ENCODE results near the gene RIPOR2.
A peak's percentile ranks its signal among the peaks of the same experiment; 100 is the strongest.

RIPOR2 gene

DNA sequence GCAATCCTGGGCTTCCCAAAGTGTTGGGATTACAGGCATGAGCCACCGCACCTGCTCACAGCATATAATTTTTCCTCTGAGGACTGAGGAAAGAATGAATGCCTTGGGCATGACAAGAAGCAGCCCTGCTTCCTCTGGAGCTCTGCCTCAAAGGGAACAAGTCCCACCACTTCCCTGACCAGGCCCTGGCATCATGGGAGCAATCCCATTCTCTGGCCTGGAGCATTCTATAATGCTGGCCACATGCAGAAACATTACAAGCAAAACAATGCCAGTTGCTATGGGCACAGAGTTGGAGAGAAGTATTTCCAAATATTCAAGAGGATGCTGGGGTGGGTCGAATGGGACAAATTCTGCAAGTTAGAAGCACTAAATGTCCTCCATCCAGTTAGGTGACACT, 95.6 kb downstream of the RIPOR2 start:
- no peak for DNase-seq

DNA sequence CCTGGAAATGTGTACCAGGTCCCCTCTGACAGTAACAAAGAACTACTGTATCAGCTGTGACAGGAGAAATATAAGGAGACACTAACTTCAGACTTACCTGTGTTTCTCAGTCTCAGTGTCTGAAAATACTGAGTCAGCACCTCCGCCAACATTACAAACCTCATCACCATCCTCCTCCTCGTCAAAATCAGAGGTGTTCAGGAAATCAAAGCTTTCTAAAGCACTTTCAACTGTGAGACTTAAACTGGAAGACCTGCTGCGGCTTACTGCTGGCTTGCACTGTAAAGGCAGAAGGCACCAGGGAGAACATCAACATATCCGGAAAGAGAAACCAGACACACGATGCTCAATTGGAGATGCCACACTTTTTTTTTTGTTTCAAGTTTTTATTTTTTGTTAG, 96.8 kb downstream of the RIPOR2 start:
- no peak for DNase-seq

DNA sequence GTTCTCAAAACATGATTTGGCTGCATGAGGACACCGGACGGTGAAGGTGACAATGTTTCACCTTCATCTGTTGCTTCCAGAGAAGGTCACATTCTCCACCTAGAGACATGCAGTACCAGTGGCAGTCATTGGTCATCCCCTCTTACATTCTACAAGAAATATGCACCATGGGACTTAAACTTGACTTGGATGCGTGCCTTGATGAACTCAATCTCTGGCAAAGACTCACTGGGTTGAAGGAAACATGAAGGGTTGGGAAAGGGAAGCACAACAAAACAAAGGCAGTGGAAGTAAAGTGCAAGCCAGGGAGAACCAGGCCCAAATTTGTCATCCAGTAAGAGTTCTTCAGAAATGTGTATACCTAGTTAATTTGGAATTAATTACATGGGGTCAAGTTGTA, 97.7 kb downstream of the RIPOR2 start:
- DNase-seq, result no peak

DNA sequence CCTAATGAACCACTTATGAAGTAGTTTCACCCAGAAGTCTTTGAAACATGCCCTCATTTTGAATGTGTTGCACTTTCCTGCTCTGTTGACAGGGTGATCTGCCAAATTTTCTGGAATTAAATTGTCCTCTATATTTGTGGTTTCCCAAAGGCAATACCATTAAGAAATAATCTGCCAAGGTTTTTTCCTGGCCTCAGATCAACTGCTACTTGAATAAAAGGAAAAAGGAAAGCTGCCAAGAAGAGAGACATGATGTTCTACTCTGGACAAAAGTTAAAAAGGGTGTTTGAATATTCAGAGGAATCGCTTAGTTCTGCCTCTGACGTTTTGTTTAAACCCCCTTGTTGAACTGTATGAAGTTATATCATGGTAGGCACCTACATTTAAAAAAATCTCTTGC, 99.7 kb downstream of the RIPOR2 start:
- peak in 1 of 2 donors; percentile 90 for DNase-seq

DNA sequence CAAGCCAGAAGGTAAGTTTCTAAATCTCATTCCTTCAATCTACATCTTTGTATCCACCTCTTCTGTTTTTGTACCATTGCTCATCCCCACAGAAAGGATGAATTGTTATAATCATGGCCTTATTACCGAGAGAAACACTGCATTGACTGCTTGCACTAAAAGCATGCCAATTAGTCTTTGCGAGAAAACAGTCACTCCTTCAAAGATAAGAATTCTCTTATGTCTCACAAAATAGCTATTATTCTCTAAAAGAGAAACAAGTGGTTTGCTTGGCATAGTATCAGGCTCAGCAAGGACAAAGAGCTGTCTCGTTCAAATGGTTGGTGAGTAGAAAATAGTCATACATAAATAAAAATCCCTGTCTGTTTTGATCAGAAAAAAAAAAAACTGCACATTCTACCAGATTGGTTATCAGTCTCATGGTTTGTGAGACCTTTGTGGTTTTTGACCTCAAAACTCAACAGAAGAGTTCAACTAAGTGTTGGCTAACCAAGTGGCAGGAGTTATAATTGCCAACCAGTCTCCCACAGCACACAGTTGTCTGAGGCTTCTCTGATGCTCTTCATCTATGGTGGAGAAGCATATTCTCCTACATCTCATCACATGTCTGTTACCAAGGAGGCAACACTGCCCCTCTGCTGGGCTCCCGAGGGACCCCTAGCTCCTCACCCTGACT, 101.9 kb downstream of the RIPOR2 start:
- peak in 1 of 2 donors; percentile 15 for DNase-seq

DNA sequence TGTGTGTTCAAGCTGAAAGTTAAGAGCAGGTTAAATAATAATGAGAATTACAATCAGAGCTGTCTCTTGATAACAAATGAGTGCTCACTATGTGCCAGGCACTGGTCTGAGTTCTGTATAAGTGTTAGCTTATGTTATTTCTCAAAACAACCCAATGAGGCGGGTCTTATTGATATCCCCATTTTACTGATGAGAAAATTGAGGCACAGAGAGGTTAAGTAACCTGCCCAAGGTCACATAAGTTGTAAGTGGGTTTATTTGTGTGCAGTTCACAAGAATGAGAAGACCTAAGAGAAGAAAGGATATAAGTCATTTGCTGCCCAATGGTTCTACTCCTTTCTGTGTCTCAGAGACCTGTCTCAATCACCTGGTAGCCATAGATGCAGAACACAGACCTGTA, 103.0 kb downstream of the RIPOR2 start:
- no peak for DNase-seq

DNA sequence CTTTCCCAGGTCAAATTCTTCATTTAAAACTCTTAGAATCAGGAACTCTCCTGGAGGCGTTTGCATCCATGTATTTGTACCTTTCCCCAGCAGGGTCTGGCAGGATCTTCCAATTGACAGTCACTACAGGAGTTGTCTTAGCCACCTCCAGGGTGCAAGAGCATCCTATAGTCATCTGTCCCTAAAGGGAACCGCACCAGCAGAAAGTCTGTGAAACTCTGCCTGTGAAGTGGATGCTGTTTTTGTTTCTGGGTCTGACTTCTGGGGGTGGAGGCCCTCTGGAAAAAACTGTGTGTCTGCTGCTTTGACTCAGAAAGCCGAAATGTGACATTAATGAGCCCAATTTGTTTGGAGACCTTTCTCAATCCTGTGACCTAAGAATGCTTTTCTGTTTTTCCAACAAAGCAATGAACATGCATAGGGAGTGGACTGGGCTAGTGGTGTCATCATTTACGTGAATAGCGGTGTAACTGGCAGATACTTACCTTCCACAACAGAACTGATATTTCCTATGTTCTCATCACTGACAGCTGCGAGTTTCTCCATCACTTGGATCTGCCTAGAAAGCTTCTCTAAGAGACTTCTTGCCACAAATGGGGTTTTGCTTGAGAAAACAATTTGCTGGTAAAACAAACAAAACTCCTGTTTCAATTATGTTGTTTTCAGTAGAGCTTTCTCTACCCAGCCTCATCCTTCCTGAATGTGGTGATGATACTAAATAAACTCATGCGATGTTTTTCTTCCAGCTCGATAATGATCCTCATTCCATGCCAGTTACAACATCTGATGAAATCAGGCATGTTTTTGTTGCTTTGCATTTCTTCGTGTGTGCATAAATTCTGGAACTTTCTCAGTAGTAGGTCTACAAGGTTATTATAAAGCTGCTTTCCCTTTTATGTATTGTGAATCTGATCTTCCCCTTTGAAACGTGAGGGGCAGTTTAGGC, 103.7 kb downstream of the RIPOR2 start:
- DNase-seq, result no peak

DNA sequence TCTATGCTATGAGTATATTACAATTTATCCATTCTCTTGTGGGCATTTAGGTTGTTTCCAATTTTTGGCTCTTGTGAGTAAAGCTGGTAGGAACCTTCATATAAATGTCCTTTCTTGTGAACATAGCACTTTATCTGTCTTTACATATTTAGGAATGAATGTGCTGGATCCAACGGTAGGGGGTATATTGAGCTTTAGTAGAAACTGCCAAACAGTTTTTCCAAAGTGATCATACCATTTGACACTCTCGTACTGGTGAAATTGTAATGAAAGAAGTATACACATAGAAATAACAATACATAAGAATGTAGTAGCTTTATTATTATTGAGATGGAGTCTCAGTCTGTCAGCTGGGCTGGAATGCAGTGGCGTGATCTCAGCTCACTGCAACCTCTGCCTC, 106.1 kb downstream of the RIPOR2 start:
- DNase-seq, result no peak

DNA sequence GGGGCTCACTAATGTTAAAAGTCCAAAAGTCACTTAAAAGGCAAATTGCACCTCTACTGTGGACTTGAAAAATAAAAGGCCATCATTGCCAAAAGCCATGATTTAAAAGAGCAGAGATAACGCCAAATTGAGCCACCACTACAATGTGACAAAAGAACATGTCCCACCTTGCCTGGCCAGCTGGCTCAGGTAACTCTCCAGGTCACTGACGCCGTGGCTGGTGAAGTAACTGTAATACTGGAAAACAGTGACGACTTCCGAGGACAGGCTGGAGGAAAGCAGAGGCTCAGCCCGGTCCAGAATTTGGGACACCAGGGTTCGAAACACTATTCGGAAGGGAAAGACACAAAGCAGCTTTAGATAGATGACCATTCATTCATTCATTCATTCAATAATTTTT, 107.8 kb downstream of the RIPOR2 start:
- no peak for DNase-seq

DNA sequence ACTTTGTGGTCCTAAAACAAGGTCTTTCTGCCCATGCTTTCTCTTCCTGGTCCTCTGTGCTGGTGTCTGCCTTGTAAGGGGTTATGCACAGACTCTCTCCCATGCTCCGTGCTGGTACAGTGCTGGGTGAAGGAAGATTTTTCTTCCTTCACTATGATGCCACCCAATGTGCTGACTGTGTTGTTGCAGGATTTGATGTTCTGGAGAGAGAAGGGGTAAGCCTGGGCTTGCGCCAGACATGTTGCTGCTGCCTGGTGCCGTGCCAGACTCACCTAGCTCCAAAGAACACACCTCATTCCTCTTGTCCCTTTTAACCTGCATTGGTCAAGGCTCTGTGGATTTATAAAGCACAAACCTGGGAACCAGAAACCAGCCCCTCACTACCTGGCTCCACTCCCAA, 108.6 kb downstream of the RIPOR2 start:
- no peak for DNase-seq

DNA sequence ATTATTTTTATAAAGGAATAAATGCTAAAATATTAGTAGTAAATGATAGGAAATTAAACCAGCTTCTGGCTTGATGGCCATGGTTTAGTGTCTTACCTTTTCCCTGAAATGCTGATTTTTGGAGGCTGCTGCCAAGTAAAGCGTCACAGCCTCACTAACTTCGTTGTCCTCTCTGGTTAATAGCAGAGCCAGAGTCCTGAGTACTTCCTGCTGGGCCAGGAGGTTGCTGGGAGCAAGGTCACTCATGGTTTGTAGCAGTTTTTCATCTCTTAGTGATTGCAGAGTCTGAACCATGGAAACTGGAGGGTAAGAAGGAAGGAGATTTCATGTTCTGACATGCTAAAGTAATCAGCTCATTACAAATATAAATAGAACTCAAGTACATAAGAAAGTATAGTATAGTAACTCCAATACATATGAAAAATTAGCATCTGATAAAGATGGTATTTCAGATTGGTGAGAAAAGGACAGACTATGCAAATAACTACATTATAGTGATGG, 110.6 kb downstream of the RIPOR2 start:
- DNase-seq, result no peak

DNA sequence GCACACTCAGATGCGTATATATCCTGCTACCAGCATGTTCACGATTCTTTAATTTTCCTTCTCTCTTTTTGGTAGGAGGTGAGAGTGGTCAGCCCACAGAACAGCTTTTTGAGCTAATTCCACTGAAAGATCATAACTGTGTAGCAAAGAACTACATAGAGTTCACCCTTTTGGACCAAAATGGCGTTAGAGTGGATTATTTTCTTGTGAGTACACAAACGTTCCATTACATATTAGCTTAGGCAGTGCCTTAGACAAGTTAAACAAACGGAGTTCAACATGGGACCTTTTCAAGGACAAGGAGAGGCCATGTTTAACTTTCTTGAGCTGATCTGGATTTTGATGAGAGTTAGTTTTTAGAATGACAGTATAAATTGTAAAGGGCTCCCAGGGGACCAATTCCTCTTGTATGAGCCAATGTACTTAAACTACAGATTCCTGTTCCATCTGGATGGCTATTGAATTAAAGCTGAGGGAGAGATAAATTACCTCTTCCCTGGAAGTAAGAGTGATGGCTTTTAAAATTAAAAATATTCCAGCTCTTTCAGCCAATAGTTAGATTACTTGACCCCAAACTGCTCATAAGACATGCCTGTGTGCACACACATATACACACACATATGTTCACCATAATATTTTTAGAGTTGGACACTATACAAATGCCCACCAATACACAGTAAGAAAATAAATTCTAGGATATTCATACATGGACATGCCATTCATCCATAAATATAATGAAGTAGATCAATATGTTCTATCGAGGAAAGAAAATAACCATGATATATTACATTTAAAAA, 111.4 kb downstream of the RIPOR2 start:
- DNase-seq, result no peak

DNA sequence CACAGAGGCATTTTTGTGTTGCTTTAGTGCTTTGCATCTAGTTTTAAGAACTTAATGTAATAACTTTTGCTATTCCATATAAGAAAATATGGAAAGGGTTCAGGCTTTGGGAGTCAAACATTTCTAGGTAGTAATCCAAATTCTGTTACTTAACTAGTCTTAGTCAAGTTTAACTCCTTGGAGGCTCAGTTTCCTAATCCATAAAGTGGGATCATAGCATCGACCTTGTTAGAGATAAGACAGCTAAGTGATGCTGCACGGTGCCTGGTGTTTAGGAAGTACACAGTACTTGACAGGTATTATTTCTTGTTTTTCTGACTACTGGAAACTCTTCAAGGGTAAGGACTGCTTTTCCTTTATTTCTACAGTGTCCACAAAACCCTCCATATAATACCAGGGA, 112.6 kb downstream of the RIPOR2 start:
- no peak for DNase-seq

DNA sequence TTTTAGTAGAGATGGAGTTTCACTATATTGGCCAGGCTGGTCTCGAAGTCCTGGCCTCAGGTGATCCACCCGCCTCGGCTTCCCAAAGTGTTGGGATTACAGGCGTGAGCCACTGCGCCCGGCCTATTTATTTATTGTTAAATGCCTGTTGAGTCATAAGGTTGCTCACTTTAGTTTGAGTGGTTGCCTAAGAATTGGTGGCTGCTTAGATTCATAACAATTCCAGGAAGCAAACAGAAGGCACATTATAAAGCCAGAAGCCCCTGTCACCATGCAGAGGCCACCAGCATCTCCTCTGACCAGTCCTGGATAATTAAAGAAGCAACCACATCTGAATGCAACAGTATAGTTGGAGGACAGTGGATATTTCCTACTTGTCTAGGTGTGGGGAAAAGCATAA, 113.1 kb downstream of the RIPOR2 start:
- DNase-seq, result no peak

DNA sequence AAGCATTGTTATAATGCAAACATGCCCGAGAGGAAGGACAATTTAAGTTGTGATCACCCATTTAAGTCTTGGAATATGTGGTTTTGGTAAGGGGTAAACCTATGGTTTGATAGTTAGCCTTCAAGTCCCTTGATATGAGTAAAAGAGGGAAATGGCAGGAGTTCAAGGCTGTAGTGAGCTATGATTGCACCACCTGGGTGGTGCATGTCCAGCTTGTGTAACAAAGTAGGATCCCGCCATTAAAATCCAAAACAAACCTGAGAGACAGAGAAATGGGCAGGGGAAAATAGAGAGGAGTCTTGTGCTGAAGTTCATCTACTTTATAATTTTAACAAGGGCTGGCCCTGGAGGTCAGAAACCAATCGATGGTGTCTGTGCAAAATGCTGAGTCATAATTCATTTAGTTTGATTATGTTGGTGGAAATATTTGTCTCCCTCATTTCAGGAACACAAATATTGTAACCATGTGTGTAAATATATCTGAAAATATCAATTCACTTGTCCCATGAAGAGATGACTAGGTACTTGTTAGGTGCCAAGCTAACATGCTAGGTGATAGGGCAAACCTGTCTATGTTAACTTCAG, 113.8 kb downstream of the RIPOR2 start:
- DNase-seq, result no peak

DNA sequence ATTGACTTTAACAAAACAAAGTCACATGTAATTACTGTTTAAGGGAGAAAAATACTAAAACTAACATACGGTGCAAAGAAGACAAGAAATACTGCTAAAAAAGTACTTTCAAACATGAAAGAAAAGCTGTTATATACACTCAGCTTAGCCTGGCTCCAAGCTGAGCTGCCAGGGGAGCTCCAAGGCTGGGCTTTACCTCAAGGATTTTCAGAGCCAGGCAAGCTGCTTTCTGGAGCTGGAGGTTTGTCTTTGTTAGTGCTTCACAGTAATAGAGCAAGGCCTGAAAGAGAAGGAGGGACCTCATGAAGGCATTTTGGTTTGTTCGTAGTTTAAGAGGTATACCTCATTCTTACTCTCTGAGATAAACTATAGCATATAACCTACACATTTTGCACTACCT, 117.4 kb downstream of the RIPOR2 start:
- DNase-seq, result no peak

DNA sequence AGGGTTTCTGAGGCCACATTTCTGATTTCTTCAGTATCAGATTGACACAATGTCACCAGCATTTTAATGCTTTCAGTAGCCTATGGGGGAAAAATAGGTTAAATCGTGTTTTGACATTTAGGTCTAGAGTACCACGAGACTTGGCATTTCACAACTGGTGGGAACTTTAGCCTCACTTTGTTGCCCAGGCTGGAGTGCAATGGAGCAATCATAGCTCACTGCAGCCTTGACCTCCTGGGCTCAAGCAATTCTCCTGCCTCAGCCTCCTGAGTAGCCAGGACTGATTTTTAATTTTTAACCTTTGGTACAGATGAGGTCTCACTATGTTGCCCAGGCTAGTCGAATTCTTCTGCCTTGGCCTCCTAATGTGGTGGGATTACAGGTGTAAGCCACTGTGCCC, 126.0 kb downstream of the RIPOR2 start:
- no peak for DNase-seq

DNA sequence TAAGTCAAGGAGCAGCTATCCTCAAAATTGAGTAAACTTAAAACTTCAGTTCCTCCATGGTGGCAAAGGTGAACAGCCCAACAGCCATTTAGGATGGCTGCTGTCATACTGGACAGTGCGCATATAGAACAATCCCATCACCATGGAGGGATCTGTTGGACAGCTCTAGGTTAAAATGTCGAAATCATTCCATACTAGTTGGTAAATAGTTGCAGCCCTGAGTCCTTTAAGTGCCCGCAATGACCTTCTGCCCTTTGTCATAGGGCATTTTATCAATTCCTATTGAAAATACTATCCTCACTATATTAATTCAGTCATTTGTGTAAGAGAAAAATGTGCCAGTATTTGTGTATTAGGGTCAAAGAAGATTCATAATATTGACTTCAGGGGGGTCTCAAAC, 128.2 kb downstream of the RIPOR2 start:
- DNase-seq, result no peak

DNA sequence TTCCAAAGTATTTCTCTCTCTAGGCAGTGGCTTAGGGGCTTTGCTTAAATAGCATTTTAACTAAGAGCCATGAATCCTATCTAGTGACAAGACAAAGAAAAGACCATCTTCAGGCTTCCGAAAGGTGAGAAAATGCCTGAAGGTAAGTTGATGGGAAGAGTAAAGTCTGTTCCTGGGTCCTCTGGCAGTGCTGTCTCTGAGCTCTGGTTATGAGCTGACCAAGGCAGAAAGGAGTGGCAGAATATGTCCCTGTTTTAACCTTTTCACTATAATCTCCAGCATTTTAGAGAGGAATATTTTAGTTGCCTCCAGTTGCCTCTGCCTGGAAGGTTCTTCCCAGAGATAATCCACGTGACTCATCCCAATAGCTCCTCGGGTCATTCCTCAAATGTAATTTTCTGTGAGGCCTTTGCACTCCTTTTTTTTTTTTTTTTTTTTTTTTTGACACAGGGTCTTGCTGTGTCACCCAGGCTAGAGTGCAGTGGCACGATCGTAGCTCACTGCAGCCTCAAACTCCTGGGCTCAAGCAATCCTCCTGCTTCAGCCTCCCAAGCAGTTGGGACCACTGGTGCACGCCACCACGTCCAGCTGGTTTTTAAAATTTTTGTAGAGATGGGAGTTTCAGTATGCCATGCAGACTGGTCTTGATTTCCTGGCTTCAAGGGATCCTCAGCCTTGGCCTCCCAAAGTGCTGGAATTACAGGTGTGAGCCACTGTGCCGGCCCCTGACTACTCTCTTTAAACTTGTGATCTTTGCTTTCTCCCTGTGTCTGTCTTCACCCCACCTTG, 133.3 kb downstream of the RIPOR2 start:
- DNase-seq, result no peak

DNA sequence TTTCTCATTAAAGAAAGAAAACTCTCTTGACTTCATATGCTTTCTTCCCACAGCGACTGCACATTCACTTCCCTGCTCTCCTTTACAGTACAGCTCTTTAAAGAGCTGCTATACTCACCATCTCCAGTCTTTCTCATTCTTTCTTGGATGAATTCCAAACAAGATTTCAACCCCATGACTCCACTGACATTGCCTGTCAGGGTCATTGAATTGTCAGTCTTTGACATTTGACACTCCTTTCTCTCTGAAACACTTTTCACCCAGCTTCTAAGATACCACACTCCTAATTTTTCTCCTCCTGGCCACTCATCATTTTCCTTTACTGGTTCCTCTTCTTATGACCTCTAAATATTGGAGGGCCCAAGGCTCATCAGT, 136.2 kb downstream of the RIPOR2 start:
- no peak for DNase-seq

DNA sequence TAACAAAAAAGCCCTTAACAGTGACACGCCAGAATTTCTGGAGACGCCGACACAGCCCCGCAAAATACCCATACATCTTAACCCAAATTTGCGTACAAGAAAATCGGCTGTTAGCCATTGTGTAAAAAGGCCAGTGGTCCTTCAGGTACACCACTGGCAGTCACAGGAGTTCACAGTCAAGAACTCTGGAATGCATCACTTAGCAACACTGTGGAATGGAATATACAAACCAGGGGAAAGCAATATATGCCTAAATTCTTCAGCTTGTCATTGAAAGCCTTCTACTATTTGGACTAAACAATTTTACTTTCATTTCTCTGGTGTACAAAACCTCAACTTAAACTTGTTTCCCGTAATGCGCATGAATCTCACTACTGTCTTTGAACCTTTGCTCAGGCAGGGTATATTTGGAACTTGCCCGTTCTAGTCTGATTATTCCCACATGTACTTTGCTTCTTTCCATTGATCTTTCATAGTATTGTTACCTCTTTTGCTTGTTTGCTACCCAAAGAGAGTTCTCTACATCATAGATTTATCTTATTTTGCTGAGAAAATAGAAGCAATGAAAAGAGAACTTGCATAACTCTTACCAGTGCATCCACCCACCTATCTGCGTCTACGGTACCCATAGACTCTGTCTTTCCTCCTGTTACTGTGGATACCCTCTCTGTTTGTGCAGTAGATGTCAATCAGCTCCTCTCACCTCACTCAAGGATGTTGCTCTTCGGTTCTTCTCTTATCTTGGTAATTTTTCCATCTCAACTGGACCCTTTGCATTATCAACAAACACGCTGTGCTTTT, 136.8 kb downstream of the RIPOR2 start, which contains the start of gene ARMH2:
Gene ARMH2 (minus strand): TSS at position 178 of the 801 bp plus-strand sequence. CDS start 60 bp downstream, at position 118.
- no peak for DNase-seq

All from hippocampal formation (tissue), 2 donors.